Measurements from ENCODE around the gene RALGAPB.
"Not testable (repeated sequence)": the region's sequence is repeated elsewhere in the genome, so short reads cannot be mapped to it uniquely, and the experiment has no call there.

Gene RALGAPB

DNA sequence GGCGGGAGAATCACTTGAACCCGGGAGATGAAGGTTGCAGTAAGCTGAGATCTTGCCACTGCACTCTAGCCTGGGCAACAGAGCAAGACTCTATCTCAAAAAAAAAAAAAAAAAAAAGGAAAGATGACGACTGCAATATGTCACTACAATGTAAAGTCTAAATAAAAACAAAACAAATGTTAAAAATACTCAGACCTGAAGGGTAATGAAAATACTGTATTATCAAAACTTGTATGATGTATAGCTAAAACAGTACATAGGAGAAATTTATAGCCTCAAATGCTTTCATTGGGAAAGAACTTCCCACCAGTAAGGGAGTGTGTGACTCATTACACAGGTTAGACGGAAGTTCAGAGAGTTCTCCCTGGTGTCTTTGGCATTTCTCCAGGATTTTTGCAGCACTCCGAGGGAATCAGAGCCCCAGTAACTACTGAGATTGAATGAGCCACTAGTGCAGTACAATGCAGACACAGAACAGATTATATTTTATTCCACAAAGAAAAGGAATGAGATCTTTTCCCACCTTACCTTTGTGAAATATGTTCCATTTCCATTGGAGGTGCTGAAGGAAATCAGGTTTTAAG lies 12.5 kb upstream of the RALGAPB start:
- Histone ChIP-seq H3K27ac (ENCODE audit: low read length) (no peak overlapping the region), H3K36me3 (ENCODE audit: control insufficient read depth, insufficient read depth, low read length) (no peaks in the 10 kb centered on the region), H3K4me1 (ENCODE audit: control insufficient read depth, insufficient read depth, low read length) (no peaks in the 10 kb centered on the region), H3K4me3 (ENCODE audit: low read length) (no peak overlapping the region), H3K27me3 (ENCODE audit: control insufficient read depth, insufficient read depth, low read length) (no peaks in the 10 kb centered on the region), H3K9me3 (ENCODE audit: control insufficient read depth, insufficient read depth, low read length) (no peaks in the 10 kb centered on the region)
- WGBS (ENCODE audit: insufficient coverage, insufficient read length): no CpG with 5 or more reads among the region's 5 CpGs
- no peak for DNase-seq (ENCODE audit: low read depth, low spot score)

DNA sequence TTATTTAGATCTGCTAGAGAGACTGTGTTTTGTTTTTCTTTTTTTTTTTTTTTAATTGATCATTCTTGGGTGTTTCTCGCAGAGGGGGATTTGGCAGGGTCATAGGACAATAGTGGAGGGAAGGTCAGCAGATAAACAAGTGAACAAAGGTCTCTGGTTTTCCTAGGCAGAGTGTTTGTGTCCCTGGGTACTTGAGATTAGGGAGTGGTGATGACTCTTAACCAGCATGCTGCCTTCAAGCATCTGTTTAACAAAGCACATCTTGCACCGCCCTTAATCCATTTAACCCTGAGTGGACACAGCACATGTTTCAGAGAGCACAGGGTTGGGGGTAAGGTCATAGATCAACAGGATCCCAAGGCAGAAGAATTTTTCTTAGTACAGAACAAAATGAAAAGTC lies 12.0 kb upstream of the RALGAPB start:
- not testable (repeated sequence) for H3K4me1 ChIP-seq (ENCODE audit: control insufficient read depth, insufficient read depth, low read length); DNase-seq (ENCODE audit: low read depth, low spot score); H3K36me3 ChIP-seq (ENCODE audit: control insufficient read depth, insufficient read depth, low read length); H3K4me3 ChIP-seq (ENCODE audit: low read length); H3K27me3 ChIP-seq (ENCODE audit: control insufficient read depth, insufficient read depth, low read length); H3K9me3 ChIP-seq (ENCODE audit: control insufficient read depth, insufficient read depth, low read length); H3K27ac ChIP-seq (ENCODE audit: low read length)
- WGBS (ENCODE audit: insufficient coverage, insufficient read length): no CpG with 5 or more reads among the region's 2 CpGs

DNA sequence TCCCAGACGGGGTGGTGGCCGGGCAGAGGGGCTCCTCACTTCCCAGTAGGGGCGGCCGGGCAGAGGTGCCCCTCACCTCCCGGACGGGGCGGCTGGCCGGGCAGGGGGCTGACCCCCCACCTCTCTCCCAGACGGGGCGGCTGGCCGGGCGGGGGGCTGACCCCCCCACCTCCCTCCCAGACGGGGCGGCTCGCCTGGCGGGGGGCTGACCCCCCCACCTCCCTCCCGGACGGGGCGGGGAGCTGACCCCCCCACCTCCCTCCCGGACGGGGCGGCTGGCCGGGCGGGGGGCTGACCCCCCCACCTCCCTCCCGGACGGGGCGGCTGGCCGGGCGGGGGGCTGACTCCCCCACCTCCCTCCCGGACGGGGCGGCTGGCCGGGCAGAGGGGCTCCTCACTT lies 11.5 kb upstream of the RALGAPB start:
- H3K4me1 ChIP-seq (ENCODE audit: control insufficient read depth, insufficient read depth, low read length); H3K36me3 ChIP-seq (ENCODE audit: control insufficient read depth, insufficient read depth, low read length); H3K4me3 ChIP-seq (ENCODE audit: low read length); DNase-seq (ENCODE audit: low read depth, low spot score); H3K27me3 ChIP-seq (ENCODE audit: control insufficient read depth, insufficient read depth, low read length); H3K27ac ChIP-seq (ENCODE audit: low read length); H3K9me3 ChIP-seq (ENCODE audit: control insufficient read depth, insufficient read depth, low read length): not testable (repeated sequence)
- WGBS (ENCODE audit: insufficient coverage, insufficient read length): no CpG with 5 or more reads among the region's 33 CpGs

DNA sequence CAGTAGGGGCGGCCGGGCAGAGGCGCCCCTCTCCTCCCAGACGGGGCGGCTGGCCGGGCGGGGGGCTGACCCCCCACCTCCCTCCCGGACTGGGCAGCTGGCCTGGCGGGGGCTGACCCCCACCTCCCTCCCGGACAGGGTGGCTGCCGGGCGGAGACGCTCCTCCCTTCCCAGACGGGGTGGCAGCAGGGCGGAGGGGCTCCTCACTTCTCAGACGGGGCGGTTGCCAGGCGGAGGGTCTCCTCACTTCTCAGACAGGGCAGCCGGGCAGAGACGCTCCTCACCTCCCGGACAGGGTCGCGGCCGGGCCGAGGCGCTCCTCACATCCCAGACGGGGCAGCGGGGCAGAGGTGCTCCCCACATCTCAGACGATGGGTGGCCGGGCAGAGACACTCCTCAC lies 11.1 kb upstream of the RALGAPB start:
- H3K4me1 ChIP-seq (ENCODE audit: control insufficient read depth, insufficient read depth, low read length); H3K36me3 ChIP-seq (ENCODE audit: control insufficient read depth, insufficient read depth, low read length); H3K9me3 ChIP-seq (ENCODE audit: control insufficient read depth, insufficient read depth, low read length); H3K4me3 ChIP-seq (ENCODE audit: low read length); H3K27me3 ChIP-seq (ENCODE audit: control insufficient read depth, insufficient read depth, low read length); H3K27ac ChIP-seq (ENCODE audit: low read length); DNase-seq (ENCODE audit: low read depth, low spot score): not testable (repeated sequence)
- WGBS (ENCODE audit: insufficient coverage, insufficient read length): no CpG with 5 or more reads among the region's 30 CpGs

DNA sequence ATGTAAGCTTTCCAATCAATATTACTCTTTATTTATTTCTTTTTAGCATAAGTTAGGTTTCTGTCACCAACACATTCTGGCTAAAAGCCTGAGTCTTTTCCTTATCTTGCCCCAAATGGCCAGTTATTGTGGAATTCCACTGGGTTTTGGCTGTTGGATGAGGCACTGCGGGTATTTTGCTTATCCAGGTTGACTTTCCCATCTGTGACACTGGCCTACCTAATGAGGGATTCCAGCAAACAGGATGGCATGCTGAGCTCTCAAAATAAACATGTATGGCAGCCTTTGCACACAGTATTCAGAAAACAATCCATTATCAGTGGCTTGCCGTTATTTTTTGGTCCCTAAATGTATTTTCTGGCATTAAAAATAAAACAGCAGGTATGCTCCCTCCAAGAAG lies 6.5 kb upstream of the RALGAPB start:
- H3K27ac ChIP-seq (ENCODE audit: low read length): no peak overlapping the region
- WGBS (ENCODE audit: insufficient coverage, insufficient read length): no CpG with 5 or more reads among the region's 2 CpGs
- no peaks in the 10 kb centered on the region for H3K27me3 ChIP-seq (ENCODE audit: control insufficient read depth, insufficient read depth, low read length)
- no peaks in the 10 kb centered on the region for H3K36me3 ChIP-seq (ENCODE audit: control insufficient read depth, insufficient read depth, low read length)
- no peak for DNase-seq (ENCODE audit: low read depth, low spot score)
- H3K4me3 ChIP-seq (ENCODE audit: low read length): no peak overlapping the region
- H3K9me3 ChIP-seq (ENCODE audit: control insufficient read depth, insufficient read depth, low read length): no peaks in the 10 kb centered on the region
- no peaks in the 10 kb centered on the region for H3K4me1 ChIP-seq (ENCODE audit: control insufficient read depth, insufficient read depth, low read length)

DNA sequence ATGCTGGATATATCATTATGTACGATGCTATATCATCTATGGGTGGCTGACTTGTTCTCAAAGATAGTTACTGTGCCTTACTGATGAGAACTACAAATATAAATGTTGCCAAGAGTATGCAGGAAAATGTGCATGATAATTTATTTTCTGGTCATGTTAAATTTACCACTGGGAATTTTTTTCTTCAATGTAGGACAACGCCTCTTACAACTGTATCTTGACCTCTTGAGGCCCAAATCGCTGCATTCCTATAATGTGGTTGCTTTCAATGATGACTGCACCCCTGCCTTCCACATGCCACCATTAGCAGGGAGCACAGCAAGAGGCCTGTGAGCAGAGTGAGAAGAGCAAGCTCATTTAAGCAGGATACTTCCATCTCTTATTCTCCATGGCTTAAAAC lies 5.7 kb upstream of the RALGAPB start:
- H3K4me3 ChIP-seq (ENCODE audit: low read length): no peak overlapping the region
- no peaks in the 10 kb centered on the region for H3K36me3 ChIP-seq (ENCODE audit: control insufficient read depth, insufficient read depth, low read length)
- H3K27me3 ChIP-seq (ENCODE audit: control insufficient read depth, insufficient read depth, low read length): no peaks in the 10 kb centered on the region
- H3K4me1 ChIP-seq (ENCODE audit: control insufficient read depth, insufficient read depth, low read length): no peaks in the 10 kb centered on the region
- H3K9me3 ChIP-seq (ENCODE audit: control insufficient read depth, insufficient read depth, low read length): no peaks in the 10 kb centered on the region
- no peak overlapping the region for H3K27ac ChIP-seq (ENCODE audit: low read length)
- no CpG with 5 or more reads among the region's 3 CpGs for WGBS (ENCODE audit: insufficient coverage, insufficient read length)
- no peak for DNase-seq (ENCODE audit: low read depth, low spot score)

DNA sequence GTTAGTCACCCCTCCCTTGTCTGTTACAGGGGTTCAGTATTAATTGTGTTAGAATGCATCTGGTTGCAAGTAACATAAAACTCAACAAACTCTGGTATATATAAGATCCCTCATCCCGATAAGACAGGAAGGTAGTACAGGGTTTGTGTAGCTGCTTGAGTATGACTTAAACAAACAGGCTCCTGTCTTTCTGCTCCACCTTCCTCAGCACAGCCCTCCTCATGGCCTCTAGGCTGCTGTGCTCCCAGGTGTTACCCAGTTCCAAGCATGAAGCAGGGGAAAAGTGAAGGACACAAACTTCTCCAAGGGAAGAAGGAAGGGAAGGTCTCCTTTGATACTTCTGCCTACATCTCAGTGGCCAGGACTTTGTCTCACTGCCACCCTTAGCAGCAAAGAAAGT lies 1.4 kb upstream of the RALGAPB start:
- no CpG with 5 or more reads among the region's 1 CpG for WGBS (ENCODE audit: insufficient coverage, insufficient read length)
- Histone ChIP-seq H3K4me3 (ENCODE audit: low read length) (no peak overlapping the region), H3K9me3 (ENCODE audit: control insufficient read depth, insufficient read depth, low read length) (no peaks in the 10 kb centered on the region), H3K36me3 (ENCODE audit: control insufficient read depth, insufficient read depth, low read length) (no peaks in the 10 kb centered on the region), H3K27ac (ENCODE audit: low read length) (no peak overlapping the region), H3K4me1 (ENCODE audit: control insufficient read depth, insufficient read depth, low read length) (no peaks in the 10 kb centered on the region), H3K27me3 (ENCODE audit: control insufficient read depth, insufficient read depth, low read length) (no peaks in the 10 kb centered on the region)
- no peak for DNase-seq (ENCODE audit: low read depth, low spot score)

DNA sequence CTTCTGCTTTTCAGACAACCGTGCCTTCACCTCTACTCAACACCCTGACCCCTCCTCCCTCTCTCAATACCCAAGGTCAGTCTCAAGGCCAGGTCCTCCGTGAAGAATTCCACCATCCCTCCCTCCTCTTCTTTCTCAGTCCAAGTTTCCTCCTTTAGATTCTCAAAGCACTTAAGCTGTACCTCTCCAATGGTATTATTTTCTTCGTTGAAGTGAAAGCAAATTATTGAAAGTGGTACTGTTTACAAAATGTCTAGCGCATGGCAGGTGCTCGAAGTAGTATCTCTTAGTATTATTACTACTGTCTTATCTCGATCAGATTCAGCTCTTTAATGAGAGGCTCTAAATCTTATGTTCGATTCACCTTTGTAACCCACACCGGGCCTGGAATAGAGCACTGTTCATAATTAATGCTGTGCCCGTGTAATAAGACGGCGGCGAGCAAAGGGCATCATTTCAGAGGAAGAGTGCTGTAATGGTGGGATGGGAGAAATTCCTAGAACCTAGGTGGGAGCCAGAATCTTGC lies 593 bp upstream of the RALGAPB start:
- Histone ChIP-seq H3K27me3 (ENCODE audit: control insufficient read depth, insufficient read depth, low read length) (no peaks in the 10 kb centered on the region), H3K4me1 (ENCODE audit: control insufficient read depth, insufficient read depth, low read length) (no peaks in the 10 kb centered on the region), H3K27ac (ENCODE audit: low read length) (no peak overlapping the region), H3K4me3 (ENCODE audit: low read length) (peak overlapping the region; percentile 49; the same call in 1 of the 2 replicates), H3K36me3 (ENCODE audit: control insufficient read depth, insufficient read depth, low read length) (no peaks in the 10 kb centered on the region), H3K9me3 (ENCODE audit: control insufficient read depth, insufficient read depth, low read length) (no peaks in the 10 kb centered on the region)
- no CpG with 5 or more reads among the region's 12 CpGs for WGBS (ENCODE audit: insufficient coverage, insufficient read length)
- DNase-seq (ENCODE audit: low read depth, low spot score): no peak

DNA sequence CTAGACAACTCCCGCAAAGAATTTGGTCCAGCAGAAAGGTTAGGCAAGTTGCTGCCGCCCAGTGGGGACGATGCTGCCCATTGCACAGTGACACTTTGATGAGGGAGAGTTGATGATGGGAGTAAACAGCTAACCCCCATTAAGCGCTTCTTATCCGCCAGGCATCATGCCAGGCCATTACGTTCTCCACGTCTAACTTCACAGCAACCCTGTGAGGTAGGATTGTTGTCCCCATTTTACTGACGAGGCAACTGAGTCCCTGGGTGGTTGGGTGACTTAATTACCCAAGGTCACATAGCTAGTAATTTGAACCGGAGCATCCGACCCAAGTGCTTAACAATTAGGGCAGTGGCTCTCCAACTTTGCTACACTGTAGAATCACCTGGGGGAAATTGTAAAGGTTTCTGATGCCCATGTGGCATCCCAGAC lies 738 bp downstream of the RALGAPB start:
- Histone ChIP-seq H3K4me1 (ENCODE audit: control insufficient read depth, insufficient read depth, low read length) (no peaks in the 10 kb centered on the region), H3K4me3 (ENCODE audit: low read length) (peak overlapping the region; percentile 92; the same call in 1 of the 2 replicates), H3K9me3 (ENCODE audit: control insufficient read depth, insufficient read depth, low read length) (no peaks in the 10 kb centered on the region), H3K27ac (ENCODE audit: low read length) (no peak overlapping the region), H3K27me3 (ENCODE audit: control insufficient read depth, insufficient read depth, low read length) (no peaks in the 10 kb centered on the region), H3K36me3 (ENCODE audit: control insufficient read depth, insufficient read depth, low read length) (no peaks in the 10 kb centered on the region)
- no CpG with 5 or more reads among the region's 10 CpGs for WGBS (ENCODE audit: insufficient coverage, insufficient read length)
- DNase-seq (ENCODE audit: low read depth, low spot score): no peak

DNA sequence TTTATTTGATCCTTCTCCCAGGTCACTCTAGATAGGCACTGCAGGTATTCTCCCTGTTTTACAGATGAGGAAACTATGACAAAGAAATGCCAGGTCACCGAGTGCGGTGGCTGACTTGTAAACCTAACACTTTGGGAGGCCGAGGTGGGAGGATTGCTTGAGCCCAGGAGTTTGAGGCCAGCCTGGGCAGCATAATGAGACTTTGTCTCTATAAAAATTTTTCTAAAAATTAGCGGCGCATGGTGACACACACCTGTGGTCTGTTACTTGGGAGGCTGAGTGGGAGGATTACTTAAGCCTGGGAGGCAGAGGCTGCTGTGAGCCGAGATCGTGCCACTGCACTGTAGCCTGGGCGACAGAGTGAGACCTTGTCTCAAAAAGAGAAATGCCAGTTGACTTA lies 5.1 kb downstream of the RALGAPB start:
- WGBS (ENCODE audit: insufficient coverage, insufficient read length): no CpG with 5 or more reads among the region's 8 CpGs

DNA sequence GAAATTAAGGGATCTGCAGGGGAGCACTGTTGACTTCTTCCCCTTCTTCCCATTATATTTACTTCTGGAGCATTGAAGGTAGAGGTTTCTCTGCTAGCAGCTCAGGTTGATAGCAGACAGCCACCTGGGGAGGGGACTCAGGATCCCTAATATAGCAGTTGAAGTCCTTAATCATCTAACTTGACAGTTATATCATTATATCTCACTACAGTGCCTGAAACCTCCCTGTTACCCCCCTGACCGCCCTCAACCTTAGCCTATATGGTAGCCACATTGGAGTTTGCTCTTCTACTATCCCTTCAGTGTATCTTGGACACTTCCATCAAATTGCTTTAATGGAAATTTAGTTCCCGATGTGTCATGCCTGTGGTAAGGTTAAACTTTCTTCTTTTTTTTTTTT lies 7.0 kb downstream of the RALGAPB start:
- Histone ChIP-seq H3K4me1 (ENCODE audit: control insufficient read depth, insufficient read depth, low read length) (no peaks in the 10 kb centered on the region), H3K27me3 (ENCODE audit: control insufficient read depth, insufficient read depth, low read length) (no peaks in the 10 kb centered on the region), H3K27ac (ENCODE audit: low read length) (no peak overlapping the region), H3K9me3 (ENCODE audit: control insufficient read depth, insufficient read depth, low read length) (no peaks in the 10 kb centered on the region), H3K36me3 (ENCODE audit: control insufficient read depth, insufficient read depth, low read length) (no peaks in the 10 kb centered on the region), H3K4me3 (ENCODE audit: low read length) (no peak overlapping the region)
- DNase-seq (ENCODE audit: low read depth, low spot score): no peak
- WGBS (ENCODE audit: insufficient coverage, insufficient read length): no CpG with 5 or more reads among the region's 2 CpGs

More for the DNA sequence above, 5.1 kb downstream of the RALGAPB start:
- Histone ChIP-seq H3K4me1 (ENCODE audit: control insufficient read depth, insufficient read depth, low read length) (no peaks in the 10 kb centered on the region), H3K36me3 (ENCODE audit: control insufficient read depth, insufficient read depth, low read length) (no peaks in the 10 kb centered on the region), H3K27ac (ENCODE audit: low read length) (no peak overlapping the region), H3K4me3 (ENCODE audit: low read length) (no peak overlapping the region), H3K27me3 (ENCODE audit: control insufficient read depth, insufficient read depth, low read length) (no peaks in the 10 kb centered on the region), H3K9me3 (ENCODE audit: control insufficient read depth, insufficient read depth, low read length) (no peaks in the 10 kb centered on the region)
- no peak for DNase-seq (ENCODE audit: low read depth, low spot score)
